Fibroblast of mammary gland (primary cell): Measurements from ENCODE around the gene C14orf93.
"Not testable (repeated sequence)": the region's sequence is repeated elsewhere in the genome, so short reads cannot be mapped to it uniquely, and the experiment has no call there.

Experiments
- DNase-seq: peaks from one replicate; pipeline ENCODE4 v3.0.0-alpha.2; 2010; ENCODE audit warnings: low read depth
- H3K4me3 ChIP-seq: 2 replicates; pipeline ENCODE4 v1.5.1; 2011; ENCODE audit warnings: low read depth, mild to moderate bottlenecking, low read length, moderate library complexity; ENCODE audit not compliant: control insufficient read depth
- TF ChIP-seq, protein P1 (sequence below): conservative IDR thresholded peaks from 2 replicates; pipeline ENCODE4 v1.5.1; 2011; ENCODE audit warnings: low read depth, low read length, inconsistent platforms; ENCODE audit not compliant: control insufficient read depth, insufficient read depth

The C14orf93 gene

DNA sequence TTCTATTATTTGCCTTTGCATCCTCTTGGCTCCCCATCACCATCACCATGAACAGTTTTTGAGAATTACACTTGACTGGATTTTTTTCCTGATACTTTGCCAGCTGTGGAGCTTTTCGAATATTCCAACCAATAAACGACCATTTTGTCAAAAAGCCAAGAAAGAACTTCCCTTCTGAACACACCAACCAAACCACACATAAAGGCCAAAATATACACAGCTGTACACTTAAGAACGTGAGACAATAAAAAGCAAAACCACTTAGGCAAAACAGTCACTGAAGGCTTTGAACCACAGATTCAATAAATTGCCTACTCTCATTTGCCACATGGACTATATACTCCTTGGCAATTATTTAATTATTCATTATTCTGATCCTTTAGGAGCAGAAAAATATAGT, 1.1 kb downstream of the C14orf93 start:
- TF ChIP-seq, protein P1, sequence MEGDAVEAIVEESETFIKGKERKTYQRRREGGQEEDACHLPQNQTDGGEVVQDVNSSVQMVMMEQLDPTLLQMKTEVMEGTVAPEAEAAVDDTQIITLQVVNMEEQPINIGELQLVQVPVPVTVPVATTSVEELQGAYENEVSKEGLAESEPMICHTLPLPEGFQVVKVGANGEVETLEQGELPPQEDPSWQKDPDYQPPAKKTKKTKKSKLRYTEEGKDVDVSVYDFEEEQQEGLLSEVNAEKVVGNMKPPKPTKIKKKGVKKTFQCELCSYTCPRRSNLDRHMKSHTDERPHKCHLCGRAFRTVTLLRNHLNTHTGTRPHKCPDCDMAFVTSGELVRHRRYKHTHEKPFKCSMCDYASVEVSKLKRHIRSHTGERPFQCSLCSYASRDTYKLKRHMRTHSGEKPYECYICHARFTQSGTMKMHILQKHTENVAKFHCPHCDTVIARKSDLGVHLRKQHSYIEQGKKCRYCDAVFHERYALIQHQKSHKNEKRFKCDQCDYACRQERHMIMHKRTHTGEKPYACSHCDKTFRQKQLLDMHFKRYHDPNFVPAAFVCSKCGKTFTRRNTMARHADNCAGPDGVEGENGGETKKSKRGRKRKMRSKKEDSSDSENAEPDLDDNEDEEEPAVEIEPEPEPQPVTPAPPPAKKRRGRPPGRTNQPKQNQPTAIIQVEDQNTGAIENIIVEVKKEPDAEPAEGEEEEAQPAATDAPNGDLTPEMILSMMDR = no peak
- DNase-seq = peak; percentile 28
- no peak overlapping the region for H3K4me3 ChIP-seq

DNA sequence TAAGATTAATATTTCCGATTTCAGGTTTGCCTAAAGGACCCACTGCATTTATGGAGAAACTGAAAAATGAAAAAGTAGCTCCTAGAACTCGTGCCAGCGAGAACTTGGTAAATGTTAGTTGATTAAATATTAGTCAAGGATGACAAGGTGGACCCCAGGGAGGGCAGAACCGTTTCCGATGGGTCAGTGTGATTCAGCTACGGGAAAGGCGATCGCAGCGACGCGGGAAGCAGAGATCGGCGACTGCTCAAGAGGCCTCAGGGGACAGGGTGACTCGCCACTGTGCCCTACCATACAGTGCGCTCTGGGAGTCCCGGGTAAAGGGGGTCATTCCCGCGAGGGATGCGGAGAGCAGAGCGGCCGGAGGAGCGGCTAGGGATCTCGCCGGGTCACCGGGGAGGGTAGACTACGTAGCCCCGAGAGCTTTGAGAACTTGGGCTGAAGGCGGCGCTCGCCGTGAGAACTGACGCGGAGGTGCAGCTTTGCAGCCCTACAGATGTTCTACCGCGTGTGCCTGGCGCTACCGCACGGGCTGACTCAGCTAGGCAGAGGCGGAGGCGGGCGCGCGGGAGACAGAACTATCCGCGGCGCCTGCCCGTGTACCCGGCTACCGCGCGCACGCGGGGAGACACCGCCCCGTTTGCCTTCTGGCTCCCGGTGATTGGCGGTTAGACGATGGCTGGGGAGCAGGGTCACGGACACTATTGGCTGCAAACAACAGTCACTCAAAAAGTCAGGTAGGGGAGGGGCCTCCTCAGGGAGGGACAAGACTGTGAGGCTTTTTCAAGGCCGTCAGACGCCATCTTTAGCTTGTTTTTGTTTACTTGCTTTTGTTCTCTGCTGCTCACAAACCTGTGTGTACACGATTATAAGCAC, 3.2 kb downstream of the C14orf93 start:
- DNase-seq = peak; percentile 98
- H3K4me3 ChIP-seq = peak overlapping the region; percentile 71
- TF ChIP-seq, protein P1 = peak; percentile 23

DNA sequence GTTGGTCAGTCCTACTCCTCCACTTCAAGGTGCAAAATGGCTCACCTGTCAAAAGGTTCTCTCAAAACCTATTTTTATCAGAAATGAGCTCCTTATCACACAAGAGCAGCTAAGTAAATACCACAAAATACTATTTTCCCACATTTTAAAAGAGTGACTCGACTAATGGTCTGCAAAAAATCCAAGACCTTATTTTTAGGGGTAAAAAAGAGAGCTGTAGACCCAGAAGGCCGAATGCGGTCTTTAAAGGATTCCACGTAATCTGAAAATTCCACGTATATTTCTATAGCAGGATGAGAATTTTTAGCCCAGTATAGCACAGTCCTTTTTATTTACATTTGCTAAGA, 3.8 kb downstream of the C14orf93 start:
- peak overlapping the region; percentile 71 for H3K4me3 ChIP-seq
- TF ChIP-seq, protein P1 = no peak
- DNase-seq = no peak

DNA sequence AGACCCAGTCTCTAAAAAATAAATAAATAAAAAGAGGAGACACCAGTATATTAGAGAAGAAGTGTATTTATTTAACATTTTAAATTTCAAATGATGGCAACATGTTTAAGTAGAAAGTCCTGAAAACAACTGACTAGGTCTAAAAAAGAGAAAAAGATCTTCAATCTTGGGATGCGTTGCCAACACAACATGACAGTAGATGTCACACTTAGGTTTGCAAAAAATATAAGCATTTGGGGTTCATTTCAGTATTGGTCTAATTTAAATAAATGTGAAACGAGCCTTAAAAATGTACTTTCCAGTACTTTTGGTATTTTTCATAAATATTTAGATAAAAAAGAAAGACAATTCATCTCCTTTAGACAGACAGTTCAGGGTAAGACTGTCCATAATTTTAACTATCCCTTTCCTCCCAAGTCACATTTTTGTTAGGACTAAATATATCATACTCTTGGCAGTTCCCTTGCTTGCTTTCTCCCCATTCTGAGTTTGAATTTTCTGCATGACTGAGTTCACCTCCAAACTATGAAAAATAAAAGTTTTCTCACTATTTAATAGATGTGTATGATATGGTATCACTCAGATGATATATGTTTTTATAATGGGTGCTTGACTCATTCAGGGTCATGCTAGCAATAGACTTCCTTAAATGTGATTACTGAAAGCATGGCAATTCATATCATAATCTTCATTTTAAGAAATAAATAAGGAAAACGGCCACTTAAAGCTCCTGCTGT, 4.3 kb downstream of the C14orf93 start:
- DNase-seq = no peak
- TF ChIP-seq, protein P1 = no peak
- H3K4me3 ChIP-seq = no peak overlapping the region

DNA sequence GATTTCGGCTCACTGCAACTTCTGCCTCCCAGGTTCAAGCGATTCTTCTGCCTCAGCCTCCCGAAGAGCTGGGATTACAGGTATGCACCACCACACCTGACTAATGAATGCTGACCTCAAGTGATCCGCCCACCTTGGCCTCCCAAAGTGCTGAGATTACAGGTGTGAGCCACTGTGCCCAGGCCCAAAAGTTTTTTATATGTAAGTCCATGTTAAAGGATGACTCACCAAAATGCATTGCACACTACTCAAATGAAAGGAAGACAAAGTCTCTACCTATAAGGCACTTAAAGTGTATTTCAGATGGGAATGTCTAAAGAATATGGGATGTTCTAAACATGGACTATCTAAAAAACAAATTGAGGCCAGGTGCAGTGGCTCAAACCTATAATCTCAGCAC, 5.7 kb downstream of the C14orf93 start:
- H3K4me3 ChIP-seq, DNase-seq: not testable (repeated sequence)

DNA sequence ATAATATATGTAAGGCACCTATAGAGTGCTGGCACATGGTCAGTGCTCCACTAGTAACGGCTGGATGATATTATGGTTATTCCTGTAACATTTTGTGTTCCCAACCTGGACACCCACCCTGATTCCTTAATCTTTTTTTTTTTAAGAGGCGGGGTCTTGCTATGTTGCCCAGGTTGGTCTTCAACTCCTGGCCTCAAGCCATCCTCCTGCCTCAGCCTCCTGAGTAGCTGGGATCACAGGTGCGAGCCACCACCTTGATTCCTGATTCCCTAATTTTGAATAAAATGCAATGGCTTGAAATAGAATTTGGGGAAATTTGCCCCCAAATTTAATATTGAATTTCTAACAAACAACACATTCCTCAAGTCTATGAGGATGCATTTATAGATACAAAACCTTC, 7.4 kb downstream of the C14orf93 start:
- TF ChIP-seq, protein P1 = no peak
- H3K4me3 ChIP-seq = no peak overlapping the region
- DNase-seq = no peak

DNA sequence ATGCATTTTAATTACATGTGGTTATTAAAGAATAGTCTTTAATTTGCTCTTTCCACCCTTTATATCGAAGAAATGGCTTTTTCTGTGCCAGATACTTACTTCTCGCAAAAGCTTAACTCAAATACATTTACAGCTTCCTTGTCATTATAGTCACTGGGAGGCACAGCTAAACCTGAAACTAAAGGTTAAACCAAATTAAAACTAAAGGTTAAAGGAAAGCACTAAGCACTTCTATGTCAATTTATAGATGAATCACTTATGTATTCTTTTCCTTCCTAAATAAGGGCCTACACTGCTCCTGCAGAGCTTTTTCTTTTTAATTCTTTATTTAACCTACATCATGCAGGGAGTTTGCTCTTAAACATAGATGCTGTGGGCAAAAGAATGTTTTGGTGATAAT, 9.1 kb downstream of the C14orf93 start:
- TF ChIP-seq, protein P1 = no peak
- DNase-seq = no peak
- no peak overlapping the region for H3K4me3 ChIP-seq
